ENCODE measurements around the gene ALOX15. TPM values are rescaled to one million over a fixed set of nuclear protein-coding genes. Genes with fewer than 3 reads are reported as not detected.

The ALOX15 gene
- total RNA-seq, 1 experiment from 2014 or later, result not detected

GRCh38 chr17:4645642-4646041 lies 4.2 kb upstream of the ALOX15 start:
- Histone ChIP-seq H3K27ac (ENCODE audit: low read length) (no peak overlapping the region), H3K4me3 (ENCODE audit: low read depth in 2 of 2, low read length in 2 of 2) (no peak overlapping the region), H3K27me3 (ENCODE audit: control insufficient read depth, insufficient read depth, low read length) (peaks cover 2% of the 10 kb centered on the region; the same call in 1 of the 2 replicates), H3K36me3 (ENCODE audit: control insufficient read depth, insufficient read depth, low read length) (no peaks in the 10 kb centered on the region), H3K4me1 (ENCODE audit: control insufficient read depth, insufficient read depth, low read length) (no peaks in the 10 kb centered on the region), H3K9me3 (ENCODE audit: control insufficient read depth, insufficient read depth, low read depth, low read length) (no peaks in the 10 kb centered on the region)
- CTCF ChIA-PET, result no interaction called here
- intact Hi-C loops (cut with micrococcal nuclease; ENCODE audit: unreplicated experiment), result no loop called here
- no peak for DNase-seq (ENCODE audit: low read depth, low spot score)
- ATAC-seq, result no peak
- TF ChIP-seq REST (IDR thresholded peaks at IDR 0.05; ENCODE audit: insufficient read depth in 1 of 2, low read depth in 2 of 2, low read length in 1 of 2) (no peak), SIN3A (IDR thresholded peaks at IDR 0.05; ENCODE audit: borderline replicate concordance, insufficient read depth, low read depth, low read length) (no peak), POLR2AphosphoS5 (IDR thresholded peaks at IDR 0.05; ENCODE audit: low read depth, low read length) (no peak), CTCF (IDR thresholded peaks at IDR 0.05) (no peak)
- POLR2A ChIA-PET, result interaction anchor here (0.7 kb wide), 1 partner anchor 165 kb away, joined by 3 read pairs; no protein-coding TSS in a partner anchor
- in situ Hi-C loops (cut with HindIII; ENCODE audit: low pct_unique_long_range_greater_than_20kb, low sequenced_read_pairs), result no loop called here
- no TSS peak for BruUV-seq (replicated peaks)

- Histone ChIP-seq H3K4me1 (ENCODE audit: control insufficient read depth, insufficient read depth, low read length) (no peaks in the 10 kb centered on the region), H3K4me3 (ENCODE audit: low read depth in 2 of 2, low read length in 2 of 2) (no peak overlapping the region), H3K9me3 (ENCODE audit: control insufficient read depth, insufficient read depth, low read depth, low read length) (no peaks in the 10 kb centered on the region), H3K27ac (ENCODE audit: low read length) (no peak overlapping the region), H3K36me3 (ENCODE audit: control insufficient read depth, insufficient read depth, low read length) (no peaks in the 10 kb centered on the region), H3K27me3 (ENCODE audit: control insufficient read depth, insufficient read depth, low read length) (peaks cover 2% of the 10 kb centered on the region; the same call in 1 of the 2 replicates)
- DNase-seq (ENCODE audit: low read depth, low spot score) (no peak), ATAC-seq (no peak)
- in situ Hi-C loops (cut with HindIII; ENCODE audit: low pct_unique_long_range_greater_than_20kb, low sequenced_read_pairs), result no loop called here
- BruUV-seq (replicated peaks), result no TSS peak
- TF ChIP-seq TCF7L2 (IDR thresholded peaks at IDR 0.05; ENCODE audit: low read depth, low read length) (no peak), SIN3A (IDR thresholded peaks at IDR 0.05; ENCODE audit: borderline replicate concordance, insufficient read depth, low read depth, low read length) (no peak), POLR2AphosphoS5 (IDR thresholded peaks at IDR 0.05; ENCODE audit: low read depth, low read length) (no peak), REST (IDR thresholded peaks at IDR 0.05; ENCODE audit: insufficient read depth in 1 of 2, low read depth in 2 of 2, low read length in 1 of 2) (no peak), CTCF (IDR thresholded peaks at IDR 0.05) (no peak)
- intact Hi-C loops (cut with micrococcal nuclease; ENCODE audit: unreplicated experiment), result no loop called here
- ChIA-PET POLR2A (no interaction called here), CTCF (no interaction called here)
These were observed 2.2 kb upstream of the ALOX15 start for GRCh38 chr17:4643676-4644075.

Measured in Panc1 (cell line).